ENCODE results near the gene TRIM63. TPM values are rescaled to one million over a fixed set of nuclear protein-coding genes. Genes with fewer than 3 reads are reported as not detected.
A peak's percentile ranks its signal among the peaks of the same experiment; 100 is the strongest.

Gene TRIM63
- total and polyA plus RNA-seq, 9 of the 15 experiments (the other 6 are each of a cell fraction or from before 2014, with no cell fraction given): 0.08 to 0.57 (median 0.36) TPM

GRCh38 chr1:26066160-26066559, 1.3 kb downstream of the TRIM63 start (continued):
- TF ChIP-seq, protein P1, sequence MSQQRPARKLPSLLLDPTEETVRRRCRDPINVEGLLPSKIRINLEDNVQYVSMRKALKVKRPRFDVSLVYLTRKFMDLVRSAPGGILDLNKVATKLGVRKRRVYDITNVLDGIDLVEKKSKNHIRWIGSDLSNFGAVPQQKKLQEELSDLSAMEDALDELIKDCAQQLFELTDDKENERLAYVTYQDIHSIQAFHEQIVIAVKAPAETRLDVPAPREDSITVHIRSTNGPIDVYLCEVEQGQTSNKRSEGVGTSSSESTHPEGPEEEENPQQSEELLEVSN (IDR thresholded peaks at IDR 0.05; ENCODE audit: borderline replicate concordance in 1 of 2, extremely low read depth in 1 of 2, insufficient read depth in 1 of 2, insufficient read length in 1 of 2, low read depth in 1 of 2, low read length in 1 of 2, poor library complexity in 1 of 2, severe bottlenecking in 1 of 2): no peak
- TF ChIP-seq MECOM (CRISPR knock-in tag; IDR thresholded peaks at IDR 0.05): no peak
- TF ChIP-seq FIP1L1 (IDR thresholded peaks at IDR 0.05; ENCODE audit: low read depth, low read length, poor library complexity, severe bottlenecking): no peak
- no peak for TF ChIP-seq SMAD4 (CRISPR knock-in tag; conservative IDR thresholded peaks at IDR 0.05)
- TF ChIP-seq NR3C1 (CRISPR knock-in tag; IDR thresholded peaks at IDR 0.05): no peak
- TF ChIP-seq POLR2G (IDR thresholded peaks at IDR 0.05; ENCODE audit: low read depth, low read length): no peak
- TF ChIP-seq, protein P2, sequence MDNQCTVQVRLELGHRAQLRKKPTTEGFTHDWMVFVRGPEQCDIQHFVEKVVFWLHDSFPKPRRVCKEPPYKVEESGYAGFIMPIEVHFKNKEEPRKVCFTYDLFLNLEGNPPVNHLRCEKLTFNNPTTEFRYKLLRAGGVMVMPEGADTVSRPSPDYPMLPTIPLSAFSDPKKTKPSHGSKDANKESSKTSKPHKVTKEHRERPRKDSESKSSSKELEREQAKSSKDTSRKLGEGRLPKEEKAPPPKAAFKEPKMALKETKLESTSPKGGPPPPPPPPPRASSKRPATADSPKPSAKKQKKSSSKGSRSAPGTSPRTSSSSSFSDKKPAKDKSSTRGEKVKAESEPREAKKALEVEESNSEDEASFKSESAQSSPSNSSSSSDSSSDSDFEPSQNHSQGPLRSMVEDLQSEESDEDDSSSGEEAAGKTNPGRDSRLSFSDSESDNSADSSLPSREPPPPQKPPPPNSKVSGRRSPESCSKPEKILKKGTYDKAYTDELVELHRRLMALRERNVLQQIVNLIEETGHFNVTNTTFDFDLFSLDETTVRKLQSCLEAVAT (IDR thresholded peaks at IDR 0.05): peak in 1 of 2 experiments; percentile 86; a peak in 2 of 4 replicates
- no peak for TF ChIP-seq HNRNPLL (IDR thresholded peaks at IDR 0.05; ENCODE audit: low read depth, low read length, poor library complexity, severe bottlenecking)
- TF ChIP-seq ZNF316 (IDR thresholded peaks at IDR 0.05): peak; percentile 43
- no peak for TF ChIP-seq TEAD2 (tag; IDR thresholded peaks at IDR 0.05)
- TF ChIP-seq FOXJ2 (tag; IDR thresholded peaks at IDR 0.05): no peak
- no peak for TF ChIP-seq NFRKB (IDR thresholded peaks at IDR 0.05; ENCODE audit: low read depth)
- TF ChIP-seq ZNF830 (CRISPR knock-in tag; IDR thresholded peaks at IDR 0.05): no peak
- no peak for TF ChIP-seq TSC22D4 (tag; IDR thresholded peaks at IDR 0.05)
- TF ChIP-seq, protein P3, sequence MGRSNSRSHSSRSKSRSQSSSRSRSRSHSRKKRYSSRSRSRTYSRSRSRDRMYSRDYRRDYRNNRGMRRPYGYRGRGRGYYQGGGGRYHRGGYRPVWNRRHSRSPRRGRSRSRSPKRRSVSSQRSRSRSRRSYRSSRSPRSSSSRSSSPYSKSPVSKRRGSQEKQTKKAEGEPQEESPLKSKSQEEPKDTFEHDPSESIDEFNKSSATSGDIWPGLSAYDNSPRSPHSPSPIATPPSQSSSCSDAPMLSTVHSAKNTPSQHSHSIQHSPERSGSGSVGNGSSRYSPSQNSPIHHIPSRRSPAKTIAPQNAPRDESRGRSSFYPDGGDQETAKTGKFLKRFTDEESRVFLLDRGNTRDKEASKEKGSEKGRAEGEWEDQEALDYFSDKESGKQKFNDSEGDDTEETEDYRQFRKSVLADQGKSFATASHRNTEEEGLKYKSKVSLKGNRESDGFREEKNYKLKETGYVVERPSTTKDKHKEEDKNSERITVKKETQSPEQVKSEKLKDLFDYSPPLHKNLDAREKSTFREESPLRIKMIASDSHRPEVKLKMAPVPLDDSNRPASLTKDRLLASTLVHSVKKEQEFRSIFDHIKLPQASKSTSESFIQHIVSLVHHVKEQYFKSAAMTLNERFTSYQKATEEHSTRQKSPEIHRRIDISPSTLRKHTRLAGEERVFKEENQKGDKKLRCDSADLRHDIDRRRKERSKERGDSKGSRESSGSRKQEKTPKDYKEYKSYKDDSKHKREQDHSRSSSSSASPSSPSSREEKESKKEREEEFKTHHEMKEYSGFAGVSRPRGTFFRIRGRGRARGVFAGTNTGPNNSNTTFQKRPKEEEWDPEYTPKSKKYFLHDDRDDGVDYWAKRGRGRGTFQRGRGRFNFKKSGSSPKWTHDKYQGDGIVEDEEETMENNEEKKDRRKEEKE (IDR thresholded peaks at IDR 0.05; ENCODE audit: borderline replicate concordance in 1 of 2, control insufficient read depth in 1 of 2, low read depth in 2 of 2, low read length in 1 of 2): no peak
- TF ChIP-seq, protein P4, sequence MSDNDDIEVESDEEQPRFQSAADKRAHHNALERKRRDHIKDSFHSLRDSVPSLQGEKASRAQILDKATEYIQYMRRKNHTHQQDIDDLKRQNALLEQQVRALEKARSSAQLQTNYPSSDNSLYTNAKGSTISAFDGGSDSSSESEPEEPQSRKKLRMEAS (CRISPR knock-in tag; IDR thresholded peaks at IDR 0.05): peak; percentile 61
- no peak for TF ChIP-seq ZNF146 (CRISPR knock-in tag; IDR thresholded peaks at IDR 0.05; ENCODE audit: unreplicated experiment)
- no peak for TF ChIP-seq XRCC5 (IDR thresholded peaks at IDR 0.05; ENCODE audit: low read depth, low read length)
- no peak for TF ChIP-seq MNT (conservative IDR thresholded peaks at IDR 0.05)
- no peak for TF ChIP-seq TCF7 (IDR thresholded peaks at IDR 0.05; ENCODE audit: borderline replicate concordance)
- TF ChIP-seq POLR2AphosphoS2 (IDR thresholded peaks at IDR 0.05; ENCODE audit: low read length): no peak
- no peak for TF ChIP-seq MCM7 (IDR thresholded peaks at IDR 0.05)
